Glutamatergic neuron (in vitro differentiated cells): Measurements from ENCODE around the gene TAGLN. TPM values are rescaled to one million over a fixed set of nuclear protein-coding genes. Genes with fewer than 3 reads are reported as not detected.

ENCODE experiments used
- DNase-seq: peaks from one replicate; pipeline ENCODE4 v3.0.0; 2022
- H3K27ac Mint-ChIP-seq: one replicate; pipeline ENCODE4 v1.8.0; 2020; ENCODE audit warnings: mild to moderate bottlenecking, mixed read lengths, inconsistent platforms; ENCODE audit not compliant: unreplicated experiment
- H3K27me3 Mint-ChIP-seq: one replicate; pipeline ENCODE4 v1.8.0; 2020; ENCODE audit warnings: mild to moderate bottlenecking, moderate library complexity, mixed read lengths, inconsistent platforms; ENCODE audit not compliant: unreplicated experiment
- H3K36me3 Mint-ChIP-seq: one replicate; pipeline ENCODE4 v1.8.0; 2020; ENCODE audit warnings: mild to moderate bottlenecking, mixed read lengths, inconsistent platforms; ENCODE audit not compliant: unreplicated experiment
- H3K4me1 Mint-ChIP-seq: one replicate; pipeline ENCODE4 v1.8.0; 2020; ENCODE audit warnings: mild to moderate bottlenecking, low read depth, mixed read lengths, inconsistent platforms; ENCODE audit not compliant: unreplicated experiment
- H3K4me3 Mint-ChIP-seq: one replicate; pipeline ENCODE4 v1.8.0; 2020; ENCODE audit warnings: mild to moderate bottlenecking, mixed read lengths, inconsistent platforms; ENCODE audit not compliant: unreplicated experiment
- H3K9me3 Mint-ChIP-seq: one replicate; pipeline ENCODE4 v1.8.0; 2020; ENCODE audit warnings: mild to moderate bottlenecking, moderate library complexity, mixed read lengths, inconsistent platforms; ENCODE audit not compliant: unreplicated experiment
- CTCF ChIP-seq: fragments of 200-600 bp; sonication (generic); IDR thresholded peaks from one replicate; pipeline ENCODE4 v1.5.0; 2021; ENCODE audit not compliant: partially characterized antibody, unreplicated experiment
- total RNA-seq: library from RNA; stranded (reverse); fragmentation: NEBNext Ultra II Directional; extraction: Animal tissue kit (Norgen Biotek cat#: 25700); gene quantifications from one replicate; pipeline ENCODE4 v1.2.1, GENCODE V29; 2021; ENCODE audit not compliant: unreplicated experiment

Gene TAGLN
- total RNA-seq, 1 donor from 2014 or later = 6.1 TPM

DNA sequence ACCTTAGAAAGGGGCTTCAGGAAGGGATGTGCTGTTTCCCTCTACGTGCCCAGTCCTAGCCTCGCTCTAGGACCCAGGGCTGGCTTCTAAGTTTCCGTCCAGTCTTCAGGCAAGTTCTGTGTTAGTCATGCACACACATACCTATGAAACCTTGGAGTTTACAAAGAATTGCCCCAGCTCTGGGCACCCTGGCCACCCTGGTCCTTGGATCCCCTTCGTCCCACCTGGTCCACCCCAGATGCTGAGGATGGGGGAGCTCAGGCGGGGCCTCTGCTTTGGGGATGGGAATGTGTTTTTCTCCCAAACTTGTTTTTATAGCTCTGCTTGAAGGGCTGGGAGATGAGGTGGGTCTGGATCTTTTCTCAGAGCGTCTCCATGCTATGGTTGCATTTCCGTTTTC is 2.2 kb upstream of the TAGLN start:
- H3K4me1 Mint-ChIP-seq = peaks cover 4% of the 10 kb centered on the region
- DNase-seq = no peak
- H3K36me3 Mint-ChIP-seq = no peaks in the 10 kb centered on the region
- no peak overlapping the region for H3K4me3 Mint-ChIP-seq
- no peak overlapping the region for H3K27ac Mint-ChIP-seq
- H3K27me3 Mint-ChIP-seq = peaks cover 6% of the 10 kb centered on the region
- TF ChIP-seq CTCF = no peak
- H3K9me3 Mint-ChIP-seq = no peaks in the 10 kb centered on the region

GRCh38 chr11:117197516-117198456 is 1.4 kb upstream of the TAGLN start:
- Mint-ChIP-seq H3K27me3 (peaks cover 6% of the 10 kb centered on the region), H3K27ac (no peak overlapping the region), H3K4me3 (no peak overlapping the region), H3K4me1 (peaks cover 4% of the 10 kb centered on the region), H3K36me3 (no peaks in the 10 kb centered on the region), H3K9me3 (no peaks in the 10 kb centered on the region)
- peak; percentile 48 for TF ChIP-seq CTCF
- DNase-seq = peak; percentile 66

- H3K4me1 Mint-ChIP-seq = peaks cover 4% of the 10 kb centered on the region
- H3K27ac Mint-ChIP-seq = no peak overlapping the region
- no peaks in the 10 kb centered on the region for H3K36me3 Mint-ChIP-seq
- H3K4me3 Mint-ChIP-seq = no peak overlapping the region
- TF ChIP-seq CTCF = no peak
- no peak for DNase-seq
- no peaks in the 10 kb centered on the region for H3K9me3 Mint-ChIP-seq
- H3K27me3 Mint-ChIP-seq = peaks cover 6% of the 10 kb centered on the region
Observed at GRCh38 chr11:117198613-117199012, 557 bp upstream of the TAGLN start.

GRCh38 chr11:117199916-117200812 is 994 bp downstream of the TAGLN start:
- no peak overlapping the region for H3K4me3 Mint-ChIP-seq
- H3K27ac Mint-ChIP-seq = no peak overlapping the region
- H3K4me1 Mint-ChIP-seq = peaks cover 14% of the 10 kb centered on the region
- H3K9me3 Mint-ChIP-seq = peaks cover 5% of the 10 kb centered on the region
- H3K27me3 Mint-ChIP-seq = peaks cover 6% of the 10 kb centered on the region
- DNase-seq = no peak
- no peaks in the 10 kb centered on the region for H3K36me3 Mint-ChIP-seq
- no peak for TF ChIP-seq CTCF
